Measurements from ENCODE around the gene MYRIP. TPM values are rescaled to one million over a fixed set of nuclear protein-coding genes. Genes with fewer than 3 reads are reported as not detected.

MYRIP gene
- total and polyA plus RNA-seq, 2 of the 4 experiments (the other 2 are of a cell fraction) = not detected

DNA sequence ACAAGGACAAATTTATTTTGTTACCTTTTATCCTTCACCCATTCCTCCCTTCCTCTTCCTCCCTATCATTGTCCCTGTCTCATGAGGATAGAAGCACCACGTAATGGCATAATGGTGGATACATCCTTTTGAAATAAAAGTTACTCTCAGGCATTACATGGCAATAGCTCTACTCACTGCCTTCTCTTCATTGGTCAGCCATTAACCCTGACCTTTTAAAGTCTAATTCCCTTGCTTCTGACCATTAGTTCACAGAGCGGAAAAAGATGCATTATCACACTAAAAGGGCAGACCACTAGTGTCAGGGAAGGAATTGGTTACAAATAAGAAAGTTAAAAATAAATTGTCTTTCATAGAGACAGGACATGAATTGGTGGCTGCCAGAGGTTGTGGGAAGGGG, 445.5 kb downstream of the MYRIP start:
- H3K36me3 ChIP-seq (ENCODE audit: control insufficient read depth, insufficient read depth, low read length) = no peaks in the 10 kb centered on the region
- H3K9me3 ChIP-seq (ENCODE audit: control insufficient read depth, insufficient read depth, low read length) = no peaks in the 10 kb centered on the region
- no peak overlapping the region for H2BK5ac ChIP-seq (ENCODE audit: low read depth, low read length, poor library complexity, severe bottlenecking)
- WGBS, 2 experiments (ENCODE audit: extremely low coverage in 2 of 2, insufficient read length in 1 of 2) = no CpG with 5 or more reads among the region's 2 CpGs
- ChIA-PET CTCF (no interaction called here), POLR2A (ENCODE audit: unreplicated experiment) (no interaction called here)
- no peak overlapping the region for H4K5ac ChIP-seq (ENCODE audit: low read depth, low read length)
- H3K79me1 ChIP-seq (ENCODE audit: low read depth in 1 of 2, low read length in 2 of 2) = no peaks in the 10 kb centered on the region
- BruUV-seq (replicated peaks) = no TSS peak
- in situ Hi-C loops (cut with MboI; ENCODE audit: low sequenced_read_pairs) = no loop called here
- TF ChIP-seq, protein P1, sequence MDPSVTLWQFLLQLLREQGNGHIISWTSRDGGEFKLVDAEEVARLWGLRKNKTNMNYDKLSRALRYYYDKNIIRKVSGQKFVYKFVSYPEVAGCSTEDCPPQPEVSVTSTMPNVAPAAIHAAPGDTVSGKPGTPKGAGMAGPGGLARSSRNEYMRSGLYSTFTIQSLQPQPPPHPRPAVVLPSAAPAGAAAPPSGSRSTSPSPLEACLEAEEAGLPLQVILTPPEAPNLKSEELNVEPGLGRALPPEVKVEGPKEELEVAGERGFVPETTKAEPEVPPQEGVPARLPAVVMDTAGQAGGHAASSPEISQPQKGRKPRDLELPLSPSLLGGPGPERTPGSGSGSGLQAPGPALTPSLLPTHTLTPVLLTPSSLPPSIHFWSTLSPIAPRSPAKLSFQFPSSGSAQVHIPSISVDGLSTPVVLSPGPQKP (IDR thresholded peaks at IDR 0.05; ENCODE audit: borderline replicate concordance, low read depth, low read length) = no peak
- TF ChIP-seq RAD21 (IDR thresholded peaks at IDR 0.05; ENCODE audit: low read length) = no peak
- TF ChIP-seq RFX5 (IDR thresholded peaks at IDR 0.05; ENCODE audit: low read depth, low read length) = no peak
- H3K4ac ChIP-seq (ENCODE audit: low read depth, low read length) = no peak overlapping the region
- no peak overlapping the region for H2BK15ac ChIP-seq (ENCODE audit: low read depth, low read length)
- ATAC-seq (ENCODE audit: low read depth) = no peak
- intact Hi-C loops (cut with micrococcal nuclease) = no loop called here
- no peak overlapping the region for H4K8ac ChIP-seq (ENCODE audit: low read depth in 2 of 2, low read length in 2 of 2)
- H2BK120ac ChIP-seq (ENCODE audit: low read depth, low read length) = no peak overlapping the region
- no peak overlapping the region for H3K23ac ChIP-seq (ENCODE audit: low read depth, low read length)
- H2BK20ac ChIP-seq (ENCODE audit: low read depth, low read length) = no peak overlapping the region
- no peak overlapping the region for H3K9ac ChIP-seq (ENCODE audit: low read depth, low read length)
- H4K20me1 ChIP-seq (ENCODE audit: insufficient read depth, low read length) = no peaks in the 10 kb centered on the region
- no peak for DNase-seq
- no peaks in the 10 kb centered on the region for H3K4me1 ChIP-seq (ENCODE audit: control insufficient read depth, insufficient read depth, low read length)
- dilution Hi-C loops (cut with HindIII; ENCODE audit: low sequenced_read_pairs, unreplicated experiment) = no loop called here
- H3K14ac ChIP-seq (replicated peaks; ENCODE audit: low read depth, low read length) = no peak overlapping the region
- H3K18ac ChIP-seq (ENCODE audit: low read depth, low read length) = no peak overlapping the region
- no peak overlapping the region for H3K4me2 ChIP-seq (ENCODE audit: low read depth, low read length)
- H2AFZ ChIP-seq (replicated peaks; ENCODE audit: low read length, poor library complexity) = no peak overlapping the region
- H3K27me3 ChIP-seq (ENCODE audit: control insufficient read depth, insufficient read depth, low read length) = no peaks in the 10 kb centered on the region
- H3K4me3 ChIP-seq (ENCODE audit: insufficient read depth, low read depth, low read length) = no peak overlapping the region
- no peak overlapping the region for H2AK9ac ChIP-seq (replicated peaks; ENCODE audit: low read depth, low read length, poor library complexity)
- H4K91ac ChIP-seq (ENCODE audit: insufficient read depth, low read depth, low read length) = no peak overlapping the region
- H2AK5ac ChIP-seq (ENCODE audit: low read depth, low read length) = no peak overlapping the region
- no peak overlapping the region for H3K27ac ChIP-seq (ENCODE audit: insufficient read depth, low read length)
- H3K9me1 ChIP-seq (ENCODE audit: insufficient read depth, low read length) = no peaks in the 10 kb centered on the region
- H3K56ac ChIP-seq (ENCODE audit: extremely low read depth, insufficient read depth, low read length) = no peak overlapping the region
